ENCODE data around the gene PEX14. TPM values are rescaled to one million over a fixed set of nuclear protein-coding genes. Genes with fewer than 3 reads are reported as not detected.

The PEX14 gene
- total and polyA plus RNA-seq, 2 donors (not counting 3 experiments of a cell fraction or from before 2014, with no cell fraction given) = 19.5 to 26.5 TPM

DNA sequence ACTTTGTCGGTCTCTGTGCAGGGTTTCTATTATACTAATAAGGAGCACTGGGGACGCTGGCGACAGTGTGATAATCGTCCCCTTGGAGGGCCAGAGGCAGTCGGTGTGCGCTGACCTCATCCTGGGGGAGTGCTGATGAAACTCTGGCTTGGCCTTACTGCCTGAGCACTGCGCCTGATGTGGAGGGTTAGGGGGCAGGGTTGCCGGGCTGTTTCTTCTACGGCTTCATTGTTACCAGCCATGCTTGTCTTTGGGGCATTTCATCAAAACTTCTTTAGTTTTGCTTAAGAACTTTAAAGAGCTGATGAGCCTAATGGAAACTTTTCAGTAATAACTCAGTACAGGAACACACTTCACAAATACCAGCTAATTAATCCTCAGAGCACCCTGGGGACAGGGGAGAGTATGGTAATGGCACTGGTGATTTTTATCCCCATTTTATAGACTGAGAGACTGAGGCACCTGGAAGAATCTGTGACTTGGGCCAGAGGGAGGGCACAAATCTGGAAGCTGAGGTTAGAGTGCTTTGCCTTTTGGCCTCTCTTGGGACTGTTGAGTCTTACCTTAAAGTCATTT, 81.8 kb downstream of the PEX14 start:
- H3K79me2 ChIP-seq (ENCODE audit: control insufficient read depth, insufficient read depth, low read length) = no peaks in the 10 kb centered on the region
- no TSS peak for BruUV-seq (replicated peaks)
- H3K36me3 ChIP-seq (ENCODE audit: control insufficient read depth in 2 of 2, extremely low read depth in 1 of 2, insufficient read depth in 2 of 2, low read length in 2 of 2) = no peaks in the 10 kb centered on the region
- H2AFZ ChIP-seq (ENCODE audit: low read depth, low read length) = no peak overlapping the region
- intact Hi-C loops (cut with micrococcal nuclease) (no loop called here), dilution Hi-C loops (cut with MboI; ENCODE audit: extremely low pct_ligation_motif_present, low sequenced_read_pairs) (no loop called here)
- no peak for DNase-seq (ENCODE audit: low read depth, low spot score)
- H3K27me3 ChIP-seq (ENCODE audit: control insufficient read depth in 2 of 2, insufficient read depth in 2 of 2, low read length in 2 of 2) = no peaks in the 10 kb centered on the region
- FAIRE-seq = no peak
- H3K4me2 ChIP-seq (ENCODE audit: insufficient read depth, low read length) = no peak overlapping the region
- H4K20me1 ChIP-seq (replicated peaks; ENCODE audit: control insufficient read depth, extremely low read depth, insufficient read depth, low read length) = no peaks in the 10 kb centered on the region
- ChIA-PET POLR2A (no interaction called here), CTCF (interaction anchor here (1.1 to 1.2 kb wide), 2 partner anchors 16 to 32 kb away, joined by 3 read pairs; no protein-coding TSS in a partner anchor)
- TF ChIP-seq POLR2A (IDR thresholded peaks at IDR 0.05; ENCODE audit: low read depth, low read length) (no peak), EZH2 (IDR thresholded peaks at IDR 0.05; ENCODE audit: borderline replicate concordance, low read depth, low read length, severe bottlenecking) (no peak), POLR2AphosphoS5 (IDR thresholded peaks at IDR 0.05; ENCODE audit: insufficient read depth, low read depth, low read length) (no peak), GATA2 (IDR thresholded peaks at IDR 0.05; ENCODE audit: insufficient read depth, insufficient read length, low read depth, low read length) (no peak), MYC (IDR thresholded peaks at IDR 0.05; ENCODE audit: low read depth, low read length) (no peak), FOS (IDR thresholded peaks at IDR 0.05; ENCODE audit: borderline replicate concordance, insufficient read depth, low read length) (no peak), JUN (IDR thresholded peaks at IDR 0.05; ENCODE audit: borderline replicate concordance, insufficient read depth, insufficient read length, low read depth) (no peak)
- TF ChIP-seq, protein P1, sequence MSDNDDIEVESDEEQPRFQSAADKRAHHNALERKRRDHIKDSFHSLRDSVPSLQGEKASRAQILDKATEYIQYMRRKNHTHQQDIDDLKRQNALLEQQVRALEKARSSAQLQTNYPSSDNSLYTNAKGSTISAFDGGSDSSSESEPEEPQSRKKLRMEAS (IDR thresholded peaks at IDR 0.05; ENCODE audit: insufficient read depth, insufficient read length) = no peak
- TF ChIP-seq, protein P2, sequence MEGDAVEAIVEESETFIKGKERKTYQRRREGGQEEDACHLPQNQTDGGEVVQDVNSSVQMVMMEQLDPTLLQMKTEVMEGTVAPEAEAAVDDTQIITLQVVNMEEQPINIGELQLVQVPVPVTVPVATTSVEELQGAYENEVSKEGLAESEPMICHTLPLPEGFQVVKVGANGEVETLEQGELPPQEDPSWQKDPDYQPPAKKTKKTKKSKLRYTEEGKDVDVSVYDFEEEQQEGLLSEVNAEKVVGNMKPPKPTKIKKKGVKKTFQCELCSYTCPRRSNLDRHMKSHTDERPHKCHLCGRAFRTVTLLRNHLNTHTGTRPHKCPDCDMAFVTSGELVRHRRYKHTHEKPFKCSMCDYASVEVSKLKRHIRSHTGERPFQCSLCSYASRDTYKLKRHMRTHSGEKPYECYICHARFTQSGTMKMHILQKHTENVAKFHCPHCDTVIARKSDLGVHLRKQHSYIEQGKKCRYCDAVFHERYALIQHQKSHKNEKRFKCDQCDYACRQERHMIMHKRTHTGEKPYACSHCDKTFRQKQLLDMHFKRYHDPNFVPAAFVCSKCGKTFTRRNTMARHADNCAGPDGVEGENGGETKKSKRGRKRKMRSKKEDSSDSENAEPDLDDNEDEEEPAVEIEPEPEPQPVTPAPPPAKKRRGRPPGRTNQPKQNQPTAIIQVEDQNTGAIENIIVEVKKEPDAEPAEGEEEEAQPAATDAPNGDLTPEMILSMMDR (IDR thresholded peaks at IDR 0.05; ENCODE audit: extremely low read depth in 1 of 2, insufficient read depth in 1 of 2, low read depth in 1 of 2, low read length in 2 of 2) = no peak
- no peak overlapping the region for H3K27ac ChIP-seq (ENCODE audit: insufficient read depth, low read depth, low read length)
- H3K9ac ChIP-seq (replicated peaks; ENCODE audit: extremely low read depth, insufficient read depth, low read length) = no peak overlapping the region
- no peaks in the 10 kb centered on the region for H3K4me1 ChIP-seq (ENCODE audit: control insufficient read depth, extremely low read depth, insufficient read depth, low read length)
- H3K4me3 ChIP-seq (replicated peaks in 1 of 3; ENCODE audit: insufficient read depth in 1 of 3, low read depth in 1 of 3, low read length in 3 of 3) = no peak overlapping the region
- H3K9me1 ChIP-seq (replicated peaks; ENCODE audit: control insufficient read depth, extremely low read depth, insufficient read depth, low read length) = no peaks in the 10 kb centered on the region
- no peaks in the 10 kb centered on the region for H3K9me3 ChIP-seq (replicated peaks; ENCODE audit: control insufficient read depth, insufficient read depth, low read length)

Data from endothelial cell of umbilical vein (primary cell).